Testis (tissue), 2 donors: ENCODE results near the gene SUSD6.

Source experiments
- POLR2A ChIP-seq: fragments of 450-650 bp; IDR thresholded peaks from one replicate; pipeline ENCODE4 v1.6.1; 2017; ENCODE audit warnings: antibody characterized with exemption, mild to moderate bottlenecking, moderate library complexity
- TF ChIP-seq, protein P1 (sequence below), 3 experiments: fragments of 450-650 bp in 2 of 3; fragments of 200-600 bp in 1 of 3; sonication (generic) in 1 of 3; IDR thresholded peaks; one replicate each; pipeline ENCODE4 v1.5.1; 2016 to 2019; ENCODE audit warnings: antibody characterized with exemption in 3 of 3, mild to moderate bottlenecking in 2 of 3, moderate library complexity in 1 of 3

- TF ChIP-seq, protein P1, sequence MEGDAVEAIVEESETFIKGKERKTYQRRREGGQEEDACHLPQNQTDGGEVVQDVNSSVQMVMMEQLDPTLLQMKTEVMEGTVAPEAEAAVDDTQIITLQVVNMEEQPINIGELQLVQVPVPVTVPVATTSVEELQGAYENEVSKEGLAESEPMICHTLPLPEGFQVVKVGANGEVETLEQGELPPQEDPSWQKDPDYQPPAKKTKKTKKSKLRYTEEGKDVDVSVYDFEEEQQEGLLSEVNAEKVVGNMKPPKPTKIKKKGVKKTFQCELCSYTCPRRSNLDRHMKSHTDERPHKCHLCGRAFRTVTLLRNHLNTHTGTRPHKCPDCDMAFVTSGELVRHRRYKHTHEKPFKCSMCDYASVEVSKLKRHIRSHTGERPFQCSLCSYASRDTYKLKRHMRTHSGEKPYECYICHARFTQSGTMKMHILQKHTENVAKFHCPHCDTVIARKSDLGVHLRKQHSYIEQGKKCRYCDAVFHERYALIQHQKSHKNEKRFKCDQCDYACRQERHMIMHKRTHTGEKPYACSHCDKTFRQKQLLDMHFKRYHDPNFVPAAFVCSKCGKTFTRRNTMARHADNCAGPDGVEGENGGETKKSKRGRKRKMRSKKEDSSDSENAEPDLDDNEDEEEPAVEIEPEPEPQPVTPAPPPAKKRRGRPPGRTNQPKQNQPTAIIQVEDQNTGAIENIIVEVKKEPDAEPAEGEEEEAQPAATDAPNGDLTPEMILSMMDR (IDR thresholded peaks at IDR 0.05) = no peak
- TF ChIP-seq POLR2A = no peak
These were observed 54.2 kb downstream of the SUSD6 start for GRCh38 chr14:69665631-69666030.
